KMS-11 (cell line): ENCODE results near the gene TTC34.

ENCODE experiments used
- H2AFZ ChIP-seq: fragments of 200-600 bp; sonication (generic); 2 replicates; pipeline ENCODE4 v1.6.1; 2016; ENCODE audit warnings: antibody characterized with exemption, mixed run types, low read depth
- H3K27ac ChIP-seq: fragments of 200-600 bp; sonication (generic); 2 replicates; pipeline ENCODE4 v1.6.1; 2016; ENCODE audit warnings: mild to moderate bottlenecking, mixed run types
- H3K27me3 ChIP-seq: fragments of 200-600 bp; sonication (generic); 2 replicates; pipeline ENCODE4 v1.6.1; 2017; ENCODE audit warnings: mild to moderate bottlenecking, low read depth, mixed run types, moderate library complexity; ENCODE audit not compliant: insufficient read depth
- H3K36me3 ChIP-seq: fragments of 200-600 bp; sonication (generic); 2 replicates; pipeline ENCODE4 v1.6.1; 2017; ENCODE audit warnings: mild to moderate bottlenecking, mixed run types; ENCODE audit not compliant: insufficient read depth
- H3K4me1 ChIP-seq: fragments of 200-600 bp; sonication (generic); 2 replicates; pipeline ENCODE4 v1.6.1; 2016; ENCODE audit warnings: mild to moderate bottlenecking, low read depth, mixed run types; ENCODE audit not compliant: poor library complexity, severe bottlenecking
- H3K4me2 ChIP-seq: fragments of 200-600 bp; sonication (generic); 2 replicates; pipeline ENCODE4 v1.7.0; 2016; ENCODE audit warnings: mild to moderate bottlenecking, mixed run types
- H3K4me3 ChIP-seq: fragments of 200-600 bp; sonication (generic); IDR thresholded peaks from 2 replicates; pipeline ENCODE4 v1.6.1; 2017; ENCODE audit warnings: low read depth, low read length, mixed read lengths; ENCODE audit not compliant: insufficient read depth
- H3K79me2 ChIP-seq: fragments of 200-600 bp; sonication (generic); 2 replicates; pipeline ENCODE4 v1.6.1; 2016; ENCODE audit warnings: low read depth, mixed run types; ENCODE audit not compliant: insufficient read depth
- H3K9ac ChIP-seq: fragments of 200-600 bp; sonication (generic); 2 replicates; pipeline ENCODE4 v1.6.1; 2016; ENCODE audit warnings: mild to moderate bottlenecking, mixed run types
- H4K20me1 ChIP-seq: fragments of 200-600 bp; sonication (generic); 2 replicates; pipeline ENCODE4 v1.6.1; 2016; ENCODE audit warnings: mild to moderate bottlenecking, mixed run types; ENCODE audit not compliant: insufficient read depth
- CTCF ChIP-seq: fragments of 200-600 bp; sonication (generic); conservative IDR thresholded peaks from 2 replicates; pipeline ENCODE4 v1.6.1; 2017; ENCODE audit warnings: low read depth, mild to moderate bottlenecking, antibody characterized with exemption, low read length, moderate library complexity, mixed read lengths

The TTC34 gene

GRCh38 chr1:2830761-2831425, 29.4 kb upstream of the TTC34 start:
- TF ChIP-seq CTCF = no peak
- Histone ChIP-seq H3K27me3 (peaks cover 25% of the 10 kb centered on the region), H3K27ac (no peak overlapping the region), H3K9ac (no peak overlapping the region), H4K20me1 (no peaks in the 10 kb centered on the region), H2AFZ (no peak overlapping the region), H3K4me1 (no peaks in the 10 kb centered on the region), H3K79me2 (no peaks in the 10 kb centered on the region), H3K4me2 (no peak overlapping the region), H3K36me3 (no peaks in the 10 kb centered on the region), H3K4me3 (no peak overlapping the region)

GRCh38 chr1:2829846-2830615, 28.5 kb upstream of the TTC34 start:
- Histone ChIP-seq H3K27ac (no peak overlapping the region), H3K36me3 (no peaks in the 10 kb centered on the region), H3K4me1 (no peaks in the 10 kb centered on the region), H3K4me2 (no peak overlapping the region), H3K9ac (no peak overlapping the region), H3K27me3 (peaks cover 21% of the 10 kb centered on the region), H2AFZ (no peak overlapping the region), H3K79me2 (no peaks in the 10 kb centered on the region), H4K20me1 (no peaks in the 10 kb centered on the region), H3K4me3 (no peak overlapping the region)
- TF ChIP-seq CTCF = no peak

- Histone ChIP-seq H3K27ac (no peak overlapping the region), H2AFZ (no peak overlapping the region), H3K27me3 (peaks cover 17% of the 10 kb centered on the region; the same call in 1 of the 2 replicates), H4K20me1 (no peaks in the 10 kb centered on the region), H3K36me3 (no peaks in the 10 kb centered on the region), H3K9ac (no peak overlapping the region), H3K4me1 (no peaks in the 10 kb centered on the region), H3K4me3 (no peak overlapping the region), H3K79me2 (no peaks in the 10 kb centered on the region), H3K4me2 (no peak overlapping the region)
- TF ChIP-seq CTCF = no peak
Observed at GRCh38 chr1:2828586-2829250, 27.2 kb upstream of the TTC34 start.

GRCh38 chr1:2826736-2827292, 25.3 kb upstream of the TTC34 start:
- Histone ChIP-seq H3K27ac (no peak overlapping the region), H3K27me3 (peaks cover 22% of the 10 kb centered on the region; the same call in 1 of the 2 replicates), H3K4me2 (no peak overlapping the region), H3K79me2 (no peaks in the 10 kb centered on the region), H4K20me1 (no peaks in the 10 kb centered on the region), H2AFZ (no peak overlapping the region), H3K4me1 (no peaks in the 10 kb centered on the region), H3K36me3 (no peaks in the 10 kb centered on the region), H3K9ac (no peak overlapping the region), H3K4me3 (no peak overlapping the region)
- TF ChIP-seq CTCF = no peak
